B cell (primary cell): ENCODE results near the gene CCDC152.

ENCODE experiments used
- EZH2 ChIP-seq: IDR thresholded peaks from 2 replicates; pipeline ENCODE4 v1.6.1; 2012; ENCODE audit warnings: borderline replicate concordance, low read depth, mild to moderate bottlenecking, moderate library complexity, low read length; ENCODE audit not compliant: insufficient read depth, poor library complexity, severe bottlenecking
- TF ChIP-seq, protein P1 (sequence below): fragments of 200-600 bp; IDR thresholded peaks from one replicate; pipeline ENCODE4 v1.8.0; 2022; ENCODE audit warnings: antibody characterized with exemption, mild to moderate bottlenecking

DNA sequence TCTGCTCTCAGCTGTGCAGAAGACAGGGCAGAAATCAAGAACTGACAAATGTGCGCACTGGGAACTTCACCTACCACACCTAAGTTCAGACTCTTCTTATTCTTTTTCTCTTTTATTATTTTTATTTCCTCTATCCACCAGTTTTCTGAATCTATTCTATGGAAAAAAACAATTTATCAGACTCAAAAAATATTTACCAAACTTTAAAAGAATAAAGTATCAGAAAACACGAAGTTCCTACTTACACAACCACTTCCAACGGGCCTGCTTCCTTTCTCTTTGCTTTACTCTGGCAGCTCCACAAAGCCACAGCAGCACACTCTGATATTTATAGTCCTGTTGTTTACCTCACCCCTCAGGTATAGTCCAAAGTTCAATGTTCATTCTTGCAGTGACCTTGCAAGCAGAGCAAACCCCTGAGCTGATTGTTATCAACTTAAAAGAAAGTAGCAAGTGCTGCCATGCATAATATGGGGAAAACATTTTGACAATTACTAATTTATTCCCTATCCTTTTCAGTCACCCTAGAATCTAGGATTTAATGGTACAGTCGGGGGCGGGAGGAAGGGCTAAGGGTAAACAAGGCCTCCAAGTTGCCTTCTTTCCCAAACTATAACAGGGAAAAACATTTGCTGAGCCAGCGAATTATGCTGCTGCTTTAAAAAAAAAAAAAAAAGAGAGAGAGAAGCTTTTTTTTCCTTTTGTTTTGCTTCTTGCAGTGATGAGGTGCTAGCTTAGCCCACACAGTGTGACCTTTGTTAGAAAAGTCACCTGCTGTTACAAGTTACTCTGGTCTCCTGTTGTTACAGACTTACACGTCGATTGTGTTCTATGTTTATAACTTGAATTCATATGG, 55.2 kb downstream of the CCDC152 start, which contains the start of gene SELENOP:
- TF ChIP-seq, protein P1, sequence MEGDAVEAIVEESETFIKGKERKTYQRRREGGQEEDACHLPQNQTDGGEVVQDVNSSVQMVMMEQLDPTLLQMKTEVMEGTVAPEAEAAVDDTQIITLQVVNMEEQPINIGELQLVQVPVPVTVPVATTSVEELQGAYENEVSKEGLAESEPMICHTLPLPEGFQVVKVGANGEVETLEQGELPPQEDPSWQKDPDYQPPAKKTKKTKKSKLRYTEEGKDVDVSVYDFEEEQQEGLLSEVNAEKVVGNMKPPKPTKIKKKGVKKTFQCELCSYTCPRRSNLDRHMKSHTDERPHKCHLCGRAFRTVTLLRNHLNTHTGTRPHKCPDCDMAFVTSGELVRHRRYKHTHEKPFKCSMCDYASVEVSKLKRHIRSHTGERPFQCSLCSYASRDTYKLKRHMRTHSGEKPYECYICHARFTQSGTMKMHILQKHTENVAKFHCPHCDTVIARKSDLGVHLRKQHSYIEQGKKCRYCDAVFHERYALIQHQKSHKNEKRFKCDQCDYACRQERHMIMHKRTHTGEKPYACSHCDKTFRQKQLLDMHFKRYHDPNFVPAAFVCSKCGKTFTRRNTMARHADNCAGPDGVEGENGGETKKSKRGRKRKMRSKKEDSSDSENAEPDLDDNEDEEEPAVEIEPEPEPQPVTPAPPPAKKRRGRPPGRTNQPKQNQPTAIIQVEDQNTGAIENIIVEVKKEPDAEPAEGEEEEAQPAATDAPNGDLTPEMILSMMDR = no peak
- no peak for TF ChIP-seq EZH2
